Endothelial cell of umbilical vein (primary cell): Measurements from ENCODE around the gene ADGRE1. TPM values are rescaled to one million over a fixed set of nuclear protein-coding genes. Genes with fewer than 3 reads are reported as not detected.

Source experiments
- BruUV-seq: library from RNA; stranded (reverse); fragments of 400-500 nt; replicated peaks from 2 replicates; lab custom pipeline; 2021; lab: Mats Ljungman, UMichigan
- CTCF ChIA-PET: fragments of 300-600, 350-600 bp; sonication (Branson Sonifier 250); formaldehyde crosslinking; loops from one replicate; lab custom pipeline; 2021; ENCODE audit warnings: antibody characterized with exemption, inconsistent platforms; lab: Charles Lee
- POLR2A ChIA-PET: fragments of 300-600, 350-600 bp; sonication (Branson Sonifier 250); formaldehyde crosslinking; loops from one replicate; lab custom pipeline; 2021; ENCODE audit warnings: antibody characterized with exemption, inconsistent platforms; lab: Charles Lee
- DNase-seq: peaks from one replicate; pipeline ENCODE4 v3.0.0-alpha.2; 2011; ENCODE audit warnings: low read depth, low spot score
- FAIRE-seq: peaks from 2 replicates; lab custom pipeline; 2011; peaks lifted over from hg19 to GRCh38; lab: Jason Lieb, UNC
- H2AFZ ChIP-seq: 2 replicates; pipeline ENCODE4 v1.6.0; 2012; ENCODE audit warnings: low read depth, low read length, control low read depth, inconsistent platforms
- H3K27ac ChIP-seq: 2 replicates; pipeline ENCODE4 v1.5.1; 2011; ENCODE audit warnings: low read depth, mild to moderate bottlenecking, control low read depth, low read length, moderate library complexity; ENCODE audit not compliant: insufficient read depth
- H3K27me3 ChIP-seq, 2 experiments: 2 replicates each; pipeline versions ENCODE4 v1.6.0 to v1.6.1; 2011; ENCODE audit warnings: low read length in 2 of 2, mixed read lengths in 1 of 2; ENCODE audit not compliant: control insufficient read depth in 2 of 2, insufficient read depth in 2 of 2
- H3K36me3 ChIP-seq, 2 experiments: 2 replicates in 1 of 2; 3 replicates in 1 of 2; pipeline ENCODE4 v1.5.1; 2011; ENCODE audit warnings: low read length in 2 of 2, mild to moderate bottlenecking in 1 of 2, moderate library complexity in 1 of 2; ENCODE audit not compliant: control insufficient read depth in 2 of 2, insufficient read depth in 2 of 2; ENCODE audit errors: extremely low read depth in 1 of 2
- H3K4me1 ChIP-seq: 3 replicates; pipeline ENCODE4 v1.5.1; 2011; ENCODE audit warnings: mild to moderate bottlenecking, low read length; ENCODE audit not compliant: control insufficient read depth, insufficient read depth; ENCODE audit errors: extremely low read depth
- H3K4me2 ChIP-seq: 2 replicates; pipeline ENCODE4 v1.6.1; 2011; ENCODE audit warnings: low read length, control low read depth, mixed read lengths; ENCODE audit not compliant: insufficient read depth
- H3K4me3 ChIP-seq, 3 experiments: fragments of 200-600 bp in 1 of 3; sonication (generic), shearing (Covaris generic) in 1 of 3; replicated peaks in 1 of 3; 2 replicates each; pipeline ENCODE4 v1.5.1; 2011 to 2016; ENCODE audit warnings: control low read depth in 3 of 3, low read length in 3 of 3, mild to moderate bottlenecking in 2 of 3, inconsistent platforms in 1 of 3, low read depth in 1 of 3, moderate library complexity in 1 of 3; ENCODE audit not compliant: insufficient read depth in 1 of 3
- H3K79me2 ChIP-seq: 2 replicates; pipeline ENCODE4 v1.6.0; 2012; ENCODE audit warnings: low read length, inconsistent platforms; ENCODE audit not compliant: control insufficient read depth, insufficient read depth
- H3K9ac ChIP-seq: replicated peaks from 2 replicates; pipeline ENCODE3; 2011; ENCODE audit warnings: low read length, control low read depth; ENCODE audit not compliant: insufficient read depth; ENCODE audit errors: extremely low read depth
- H3K9me1 ChIP-seq: replicated peaks from 3 replicates; pipeline ENCODE4 v1.6.0; 2011; ENCODE audit warnings: mild to moderate bottlenecking, low read length; ENCODE audit not compliant: control insufficient read depth, insufficient read depth; ENCODE audit errors: extremely low read depth
- H3K9me3 ChIP-seq: replicated peaks from 2 replicates; pipeline ENCODE4 v1.5.1; 2012; ENCODE audit warnings: low read length, inconsistent platforms; ENCODE audit not compliant: control insufficient read depth, insufficient read depth
- H4K20me1 ChIP-seq: replicated peaks from 2 replicates; pipeline ENCODE3; 2011; ENCODE audit warnings: mild to moderate bottlenecking, low read length; ENCODE audit not compliant: control insufficient read depth, insufficient read depth; ENCODE audit errors: extremely low read depth
- POLR2A ChIP-seq: IDR thresholded peaks from 2 replicates; pipeline ENCODE4 v1.6.1; 2012; ENCODE audit warnings: low read depth, mild to moderate bottlenecking, control low read depth, low read length
- dilution Hi-C: fragments of 300-500 bp; cut with MboI; formaldehyde crosslinking; loops from one replicate; pipeline ENCODE4 v1.15.0; 2019; ENCODE audit warnings: low sequenced_read_pairs; ENCODE audit not compliant: extremely low pct_ligation_motif_present
- intact Hi-C: fragments of 100-400 bp; cut with micrococcal nuclease; formaldehyde crosslinking; loops from one replicate; pipeline ENCODE4 v1.10.0; 2022
- polyA plus RNA-seq, 4 experiments: library from polyadenylated mRNA; depleted of rRNA in 3 of 4; stranded (reverse) in 3 of 4; unstranded in 1 of 4; fragments of >200 nt; gene quantifications; 2 replicates each; pipeline versions ENCODE4 v1.2.1 to v1.2.3, GENCODE V29; 2011 to 2012; ENCODE audit warnings: missing spikeins in 1 of 4
- small RNA-seq: library from RNA; depleted of rRNA; stranded (forward); fragments of <200 nt; gene quantifications from one replicate; pipeline ENCODE3, GENCODE V24; 2012; ENCODE audit warnings: low replicate concordance, low read depth; ENCODE audit not compliant: insufficient read depth, insufficient read length
- total RNA-seq: library from RNA; stranded (reverse); gene quantifications from 2 replicates; pipeline ENCODE4 v1.2.3, GENCODE V29; 2021

Gene ADGRE1
- total and polyA plus RNA-seq, 2 donors (not counting 3 experiments of a cell fraction or from before 2014, with no cell fraction given), result not detected

DNA sequence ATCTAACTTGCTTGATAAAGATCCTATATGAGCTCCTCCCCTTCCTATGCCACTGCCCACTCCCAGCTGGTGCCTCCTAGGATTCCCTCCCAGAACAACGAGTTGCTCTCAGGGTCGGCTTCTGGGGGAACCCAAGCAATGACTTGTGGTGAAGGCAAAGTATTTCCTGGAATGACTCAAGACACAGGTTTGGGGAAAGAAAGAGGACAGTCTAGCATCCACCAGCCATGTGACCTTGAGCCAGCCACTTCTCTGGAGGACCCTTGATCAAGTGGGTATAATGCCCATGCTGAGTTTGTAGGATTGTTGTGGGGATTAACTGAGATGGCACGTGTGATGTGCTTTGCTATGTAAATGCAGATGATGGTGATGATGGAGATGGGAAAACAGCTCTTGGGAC lies 100.9 kb downstream of the ADGRE1 start:
- intact Hi-C loops, result no loop called here
- Histone ChIP-seq H3K9me3 (no peaks in the 10 kb centered on the region), H2AFZ (no peak overlapping the region), H4K20me1 (no peaks in the 10 kb centered on the region), H3K79me2 (no peaks in the 10 kb centered on the region), H3K4me3 (no peak overlapping the region), H3K9me1 (no peaks in the 10 kb centered on the region), H3K4me1 (no peaks in the 10 kb centered on the region), H3K9ac (no peak overlapping the region), H3K27ac (no peak overlapping the region), H3K4me2 (no peak overlapping the region), H3K27me3 (no peaks in the 10 kb centered on the region), H3K36me3 (no peaks in the 10 kb centered on the region)
- BruUV-seq, result no TSS peak
- ChIA-PET POLR2A (no interaction called here), CTCF (interaction anchor here (0.6 to 1.3 kb wide), 3 partner anchors 12 to 25 kb away, joined by 3 to 4 read pairs (median 3); no protein-coding TSS in a partner anchor)
- FAIRE-seq (no peak), DNase-seq (no peak)
- no peak for TF ChIP-seq POLR2A
- dilution Hi-C loops, result no loop called here

Small RNAs within 50 kb of the gene (small RNA-seq; reads per million reads assigned to genes)
- not detected for gene RF00017

Other genes starting within 250 kb of the ADGRE1 start
- gene TNFSF14, start 217.4 kb upstream of the ADGRE1 start, total RNA-seq, result not detected in 2 replicates
- gene TNFSF14, start 217.4 kb upstream of the ADGRE1 start, polyA plus RNA-seq, result not detected in 2 replicates
- gene C3, start 166.9 kb upstream of the ADGRE1 start, total RNA-seq, result not detected in 2 replicates
- gene C3, start 166.9 kb upstream of the ADGRE1 start, polyA plus RNA-seq, result 0.08 and 0.23 TPM in 2 replicates
- gene GPR108, start 150.0 kb upstream of the ADGRE1 start, total RNA-seq, result 52.6 and 68.5 TPM in 2 replicates
- 76.0 and 80.2 TPM in 2 replicates for gene GPR108, start 150.0 kb upstream of the ADGRE1 start, polyA plus RNA-seq
- gene TRIP10, start 147.9 kb upstream of the ADGRE1 start, total RNA-seq, result 65.7 and 69.3 TPM in 2 replicates
- 26.3 and 28.4 TPM in 2 replicates for gene TRIP10, start 147.9 kb upstream of the ADGRE1 start, polyA plus RNA-seq
- gene SH2D3A, start 120.1 kb upstream of the ADGRE1 start, total RNA-seq, result 0.53 TPM in 1 of 2 replicates, not detected in the other
- 0.04 and 0.06 TPM in 2 replicates for gene SH2D3A, start 120.1 kb upstream of the ADGRE1 start, polyA plus RNA-seq
- gene VAV1, start 114.9 kb upstream of the ADGRE1 start, total RNA-seq, result not detected in 2 replicates
- not detected in 2 replicates for gene VAV1, start 114.9 kb upstream of the ADGRE1 start, polyA plus RNA-seq
- not detected in 2 replicates for gene MBD3L2B, start 133.9 kb downstream of the ADGRE1 start, total RNA-seq
- gene MBD3L2B, start 133.9 kb downstream of the ADGRE1 start, polyA plus RNA-seq, result not detected in 2 replicates
- not detected in 2 replicates for gene MBD3L5, start 143.0 kb downstream of the ADGRE1 start, total RNA-seq
- not detected in 2 replicates for gene MBD3L5, start 143.0 kb downstream of the ADGRE1 start, polyA plus RNA-seq
- not detected in 2 replicates for gene MBD3L4, start 152.6 kb downstream of the ADGRE1 start, total RNA-seq
- gene MBD3L4, start 152.6 kb downstream of the ADGRE1 start, polyA plus RNA-seq, result not detected in 2 replicates
- gene MBD3L2, start 161.7 kb downstream of the ADGRE1 start, total RNA-seq, result not detected in 2 replicates
- gene MBD3L2, start 161.7 kb downstream of the ADGRE1 start, polyA plus RNA-seq, result not detected in 2 replicates
- gene MBD3L3, start 171.1 kb downstream of the ADGRE1 start, total RNA-seq, result not detected in 2 replicates
- gene MBD3L3, start 171.1 kb downstream of the ADGRE1 start, polyA plus RNA-seq, result not detected in 2 replicates
- 8.0 and 9.1 TPM in 2 replicates for gene ZNF557, start 182.1 kb downstream of the ADGRE1 start, total RNA-seq
- 1.7 and 1.9 TPM in 2 replicates for gene ZNF557, start 182.1 kb downstream of the ADGRE1 start, polyA plus RNA-seq